ENCODE results near the gene SLC13A4. TPM values are rescaled to one million over a fixed set of nuclear protein-coding genes. Genes with fewer than 3 reads are reported as not detected.

The SLC13A4 gene
- total and polyA plus RNA-seq, 4 donors = 0.17 to 1.3 (median 0.19) TPM

DNA sequence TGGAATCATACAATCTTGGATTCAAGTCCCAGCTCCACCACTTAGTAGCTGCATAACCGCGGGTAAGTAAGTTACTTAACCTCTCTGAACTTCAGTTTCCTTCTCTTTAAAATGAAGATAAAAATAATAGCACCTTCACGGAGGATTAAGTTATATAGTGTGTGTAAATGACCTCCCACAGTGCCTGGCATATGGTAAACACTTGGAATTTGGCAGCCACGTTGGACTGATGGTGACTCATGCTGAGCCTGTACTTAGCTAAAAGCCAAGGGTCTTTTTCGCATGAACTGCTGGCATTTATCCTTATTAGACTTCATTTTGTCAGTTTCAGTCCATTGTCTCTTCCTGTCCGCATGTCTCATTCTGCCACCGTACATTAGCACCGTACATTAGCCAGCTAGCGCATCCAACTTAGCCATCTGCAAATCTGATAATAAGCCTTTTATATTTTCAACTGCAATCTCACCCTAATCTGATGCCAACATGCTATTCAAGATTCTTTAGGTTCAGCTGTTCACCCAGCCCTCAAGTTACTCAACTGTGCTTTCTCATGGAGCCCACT is 11.2 kb downstream of the SLC13A4 start:
- Histone ChIP-seq H3K9me3 (ENCODE audit: control insufficient read depth in 4 of 4, insufficient read depth in 3 of 4, low read length in 3 of 4) (no peaks in the 10 kb centered on the region), H3K9ac (ENCODE audit: insufficient read depth in 1 of 2, low read length in 2 of 2) (no peak overlapping the region), H3K27ac (ENCODE audit: low read depth in 1 of 2, low read length in 1 of 2) (no peak overlapping the region), H3K4me3 (no peak overlapping the region), H3K4me1 (ENCODE audit: control insufficient read depth in 5 of 5, insufficient read depth in 5 of 5, low read length in 5 of 5) (peaks cover 0 to 2% (median 0%) of the 10 kb centered on the region in 5 donors), H3K27me3 (ENCODE audit: control insufficient read depth in 3 of 3, insufficient read depth in 3 of 3, low read length in 2 of 3) (no peaks in the 10 kb centered on the region), H3K36me3 (ENCODE audit: control insufficient read depth in 4 of 4, insufficient read depth in 4 of 4, low read length in 4 of 4) (no peaks in the 10 kb centered on the region)
- DNase-seq (peak in 2 of 3 donors; percentile 36 to 47), ATAC-seq (ENCODE audit: insufficient read depth, low FRiP score) (no peak)
- 66 to 83% methylated on average over 9 of the region's 9 CpGs for WGBS, 2 donors
- TF ChIP-seq, protein P1, sequence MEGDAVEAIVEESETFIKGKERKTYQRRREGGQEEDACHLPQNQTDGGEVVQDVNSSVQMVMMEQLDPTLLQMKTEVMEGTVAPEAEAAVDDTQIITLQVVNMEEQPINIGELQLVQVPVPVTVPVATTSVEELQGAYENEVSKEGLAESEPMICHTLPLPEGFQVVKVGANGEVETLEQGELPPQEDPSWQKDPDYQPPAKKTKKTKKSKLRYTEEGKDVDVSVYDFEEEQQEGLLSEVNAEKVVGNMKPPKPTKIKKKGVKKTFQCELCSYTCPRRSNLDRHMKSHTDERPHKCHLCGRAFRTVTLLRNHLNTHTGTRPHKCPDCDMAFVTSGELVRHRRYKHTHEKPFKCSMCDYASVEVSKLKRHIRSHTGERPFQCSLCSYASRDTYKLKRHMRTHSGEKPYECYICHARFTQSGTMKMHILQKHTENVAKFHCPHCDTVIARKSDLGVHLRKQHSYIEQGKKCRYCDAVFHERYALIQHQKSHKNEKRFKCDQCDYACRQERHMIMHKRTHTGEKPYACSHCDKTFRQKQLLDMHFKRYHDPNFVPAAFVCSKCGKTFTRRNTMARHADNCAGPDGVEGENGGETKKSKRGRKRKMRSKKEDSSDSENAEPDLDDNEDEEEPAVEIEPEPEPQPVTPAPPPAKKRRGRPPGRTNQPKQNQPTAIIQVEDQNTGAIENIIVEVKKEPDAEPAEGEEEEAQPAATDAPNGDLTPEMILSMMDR (IDR thresholded peaks at IDR 0.05; ENCODE audit: control extremely low read depth, extremely low read depth) = no peak

DNA sequence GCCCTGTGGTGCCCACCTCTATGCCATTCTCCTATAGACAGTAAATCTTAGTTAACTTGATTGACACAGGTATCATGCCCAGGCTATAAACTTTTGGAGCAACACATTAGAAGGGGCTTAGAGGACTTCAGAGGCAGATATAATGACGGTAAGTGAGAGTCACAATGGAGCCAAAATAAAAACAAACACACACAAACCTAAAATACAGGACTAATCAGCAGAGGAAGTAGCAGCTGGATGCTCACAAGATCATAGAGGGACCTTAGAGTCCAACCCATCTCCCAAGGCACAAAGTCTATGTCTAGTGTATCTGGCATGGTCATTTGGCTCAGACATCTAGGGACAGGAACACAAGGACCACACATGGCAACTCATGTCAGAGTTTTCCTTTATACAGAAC is 12.3 kb downstream of the SLC13A4 start:
- no peak for ATAC-seq (ENCODE audit: insufficient read depth, low FRiP score)
- Histone ChIP-seq H3K4me1 (ENCODE audit: control insufficient read depth in 5 of 5, insufficient read depth in 5 of 5, low read length in 5 of 5) (peaks cover 0 to 2% (median 0%) of the 10 kb centered on the region in 5 donors), H3K4me3 (no peak overlapping the region), H3K27ac (ENCODE audit: low read depth in 1 of 2, low read length in 1 of 2) (no peak overlapping the region), H3K36me3 (ENCODE audit: control insufficient read depth in 4 of 4, insufficient read depth in 4 of 4, low read length in 4 of 4) (no peaks in the 10 kb centered on the region), H3K27me3 (ENCODE audit: control insufficient read depth in 3 of 3, insufficient read depth in 3 of 3, low read length in 2 of 3) (no peaks in the 10 kb centered on the region), H3K9ac (ENCODE audit: insufficient read depth in 1 of 2, low read length in 2 of 2) (no peak overlapping the region), H3K9me3 (ENCODE audit: control insufficient read depth in 4 of 4, insufficient read depth in 3 of 4, low read length in 3 of 4) (no peaks in the 10 kb centered on the region)
- TF ChIP-seq, protein P1 (IDR thresholded peaks at IDR 0.05; ENCODE audit: control extremely low read depth, extremely low read depth) = no peak
- DNase-seq = no peak
- WGBS, 2 donors = 94 to 96% methylated on average over 1 of the region's 1 CpG

DNA sequence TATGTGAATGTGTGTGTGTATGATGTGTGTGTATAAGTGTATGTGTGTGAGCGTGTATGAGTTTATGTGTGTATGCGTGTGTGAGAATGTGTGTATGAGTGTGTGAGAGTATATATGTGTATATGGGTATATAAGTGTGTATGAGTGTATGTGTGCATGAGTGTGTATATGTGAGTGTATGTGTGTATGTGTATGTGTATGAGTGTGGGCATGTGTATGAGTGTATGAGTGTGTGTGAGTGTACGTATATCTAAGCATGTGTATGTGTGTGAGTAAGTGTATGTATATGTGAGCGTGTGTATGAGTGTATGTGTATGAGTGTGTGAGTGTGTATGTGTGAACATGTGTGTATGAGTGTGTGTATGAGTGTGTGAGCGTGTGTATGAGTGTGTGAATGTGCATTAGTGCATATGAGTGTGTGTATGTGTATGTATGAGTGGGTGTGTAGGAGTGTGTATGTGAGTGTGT is 12.9 kb downstream of the SLC13A4 start:
- no peak overlapping the region for H3K4me3 ChIP-seq
- H3K36me3 ChIP-seq (ENCODE audit: control insufficient read depth in 4 of 4, insufficient read depth in 4 of 4, low read length in 4 of 4) = no peaks in the 10 kb centered on the region
- WGBS, 2 donors = 96 to 97% methylated on average over 5 of the region's 5 CpGs
- no peak for DNase-seq
- no peaks in the 10 kb centered on the region for H3K9me3 ChIP-seq (ENCODE audit: control insufficient read depth in 4 of 4, insufficient read depth in 3 of 4, low read length in 3 of 4)
- no peak overlapping the region for H3K9ac ChIP-seq (ENCODE audit: insufficient read depth in 1 of 2, low read length in 2 of 2)
- no peak overlapping the region for H3K27ac ChIP-seq (ENCODE audit: low read depth in 1 of 2, low read length in 1 of 2)
- TF ChIP-seq, protein P1 (IDR thresholded peaks at IDR 0.05; ENCODE audit: control extremely low read depth, extremely low read depth) = no peak
- no peaks in the 10 kb centered on the region for H3K27me3 ChIP-seq (ENCODE audit: control insufficient read depth in 3 of 3, insufficient read depth in 3 of 3, low read length in 2 of 3)
- peaks cover 0 to 2% (median 0%) of the 10 kb centered on the region in 5 donors for H3K4me1 ChIP-seq (ENCODE audit: control insufficient read depth in 5 of 5, insufficient read depth in 5 of 5, low read length in 5 of 5)
- no peak for ATAC-seq (ENCODE audit: insufficient read depth, low FRiP score)
